IPS-18c (cell line): ENCODE results near the gene RIMS3.
"Not testable (repeated sequence)": the region's sequence is repeated elsewhere in the genome, so short reads cannot be mapped to it uniquely, and the experiment has no call there.

Experiments
- H3K4me3 ChIP-seq: 2 replicates; pipeline ENCODE4 v1.7.0; 2013; ENCODE audit warnings: low read depth, mild to moderate bottlenecking, low read length, moderate library complexity; ENCODE audit not compliant: insufficient read depth
- H3K9me3 ChIP-seq: one replicate; pipeline ENCODE4 v1.6.1; 2013; ENCODE audit warnings: mild to moderate bottlenecking, low read length, moderate library complexity; ENCODE audit not compliant: control insufficient read depth, insufficient read depth

Gene RIMS3

GRCh38 chr1:40592107-40592803 is 73.2 kb downstream of the RIMS3 start:
- no peaks in the 10 kb centered on the region for H3K9me3 ChIP-seq
- H3K4me3 ChIP-seq, result no peak overlapping the region

GRCh38 chr1:40588586-40588985 is 76.9 kb downstream of the RIMS3 start:
- Histone ChIP-seq H3K9me3 (no peaks in the 10 kb centered on the region), H3K4me3 (no peak overlapping the region)

- no peaks in the 10 kb centered on the region for H3K9me3 ChIP-seq
These were observed 81.5 kb downstream of the RIMS3 start for GRCh38 chr1:40583980-40584379.

GRCh38 chr1:40582116-40582515 is 83.4 kb downstream of the RIMS3 start:
- H3K9me3 ChIP-seq, result no peaks in the 10 kb centered on the region
- H3K4me3 ChIP-seq, result no peak overlapping the region

More at GRCh38 chr1:40583980-40584379, 81.5 kb downstream of the RIMS3 start:
- no peak overlapping the region for H3K4me3 ChIP-seq

GRCh38 chr1:40575336-40575735 is 90.1 kb downstream of the RIMS3 start:
- no peak overlapping the region for H3K4me3 ChIP-seq

GRCh38 chr1:40574805-40575204 is 90.7 kb downstream of the RIMS3 start:
- not testable (repeated sequence) for H3K9me3 ChIP-seq, H3K4me3 ChIP-seq

More at GRCh38 chr1:40575336-40575735, 90.1 kb downstream of the RIMS3 start:
- no peaks in the 10 kb centered on the region for H3K9me3 ChIP-seq
